Ovary (tissue), 3 donors: ENCODE results near the gene LTO1.

Source experiments
- CTCF ChIP-seq, 3 donors: fragments of 450-650 bp in 2 of 3; fragments of 200-600 bp in 1 of 3; IDR thresholded peaks; one replicate each; pipeline versions ENCODE4 v1.5.1 to v1.8.0; 2016 to 2022; ENCODE audit warnings: antibody characterized with exemption in 3 of 3, mild to moderate bottlenecking in 1 of 3
- EP300 ChIP-seq: sonication (generic); formaldehyde crosslinking; IDR thresholded peaks from one replicate; pipeline ENCODE4 v1.6.1; 2017; ENCODE audit warnings: antibody characterized with exemption
- POLR2A ChIP-seq: fragments of 450-650 bp; IDR thresholded peaks from one replicate; pipeline ENCODE4 v1.6.1; 2017; ENCODE audit warnings: antibody characterized with exemption, mild to moderate bottlenecking, moderate library complexity
- donor health status: DM: no; HTN: no; CAD: no.

GRCh38 chr11:69635195-69635594 is 40.0 kb downstream of the LTO1 start:
- TF ChIP-seq CTCF (IDR thresholded peaks at IDR 0.05), result no peak
- no peak for TF ChIP-seq POLR2A
- no peak for TF ChIP-seq EP300
